MM.1S (cell line): ENCODE measurements around the gene EBF3.

Source experiments
- DNase-seq: peaks from one replicate; pipeline ENCODE4 v3.0.0-alpha.2; 2015
- H2AFZ ChIP-seq: fragments of 300-600 bp; sonication (generic); 2 replicates; pipeline ENCODE4 v1.6.0; 2016; ENCODE audit warnings: antibody characterized with exemption, low read length
- H3F3A ChIP-seq: fragments of 300-600 bp; sonication (generic); 2 replicates; pipeline ENCODE4 v1.6.1; 2016; ENCODE audit warnings: mild to moderate bottlenecking, antibody characterized with exemption, low read length, moderate library complexity, mixed read lengths; ENCODE audit not compliant: insufficient read depth
- H3K27ac ChIP-seq: fragments of 300-600 bp; sonication (generic); 2 replicates; pipeline ENCODE4 v1.5.1; 2016; ENCODE audit warnings: mild to moderate bottlenecking, low read length
- H3K27me3 ChIP-seq: fragments of 300-600 bp; sonication (generic); replicated peaks from 2 replicates; pipeline ENCODE4 v1.6.0; 2016; ENCODE audit warnings: low read length; ENCODE audit not compliant: insufficient read depth
- H3K36me3 ChIP-seq: fragments of 300-600 bp; sonication (generic); replicated peaks from 2 replicates; pipeline ENCODE4 v1.6.1; 2016; ENCODE audit warnings: mild to moderate bottlenecking, low read length, mixed read lengths; ENCODE audit not compliant: insufficient read depth
- H3K4me1 ChIP-seq: fragments of 300-600 bp; sonication (generic); 2 replicates; pipeline ENCODE4 v1.6.1; 2016; ENCODE audit warnings: low read length, mixed read lengths
- H3K4me2 ChIP-seq: fragments of 300-600 bp; sonication (generic); 2 replicates; pipeline ENCODE4 v1.6.0; 2016; ENCODE audit warnings: low read depth, low read length
- H3K4me3 ChIP-seq: fragments of 300-600 bp; sonication (generic); 2 replicates; pipeline ENCODE4 v1.5.1; 2016; ENCODE audit warnings: low read length, mixed read lengths
- H3K79me2 ChIP-seq: fragments of 300-600 bp; sonication (generic); 2 replicates; pipeline ENCODE4 v1.6.1; 2016; ENCODE audit warnings: mixed run types, low read length, mixed read lengths
- H3K9ac ChIP-seq: fragments of 300-600 bp; sonication (generic); 2 replicates; pipeline ENCODE4 v1.6.1; 2016; ENCODE audit warnings: low read length, mixed read lengths
- H3K9me2 ChIP-seq: fragments of 300-600 bp; sonication (generic); replicated peaks from 2 replicates; pipeline ENCODE4 v1.6.1; 2016; ENCODE audit warnings: mild to moderate bottlenecking, low read length, mixed read lengths; ENCODE audit not compliant: insufficient read depth
- H3K9me3 ChIP-seq: fragments of 300-600 bp; sonication (generic); replicated peaks from 2 replicates; pipeline ENCODE4 v1.6.1; 2016; ENCODE audit warnings: mild to moderate bottlenecking, low read length, mixed read lengths; ENCODE audit not compliant: insufficient read depth
- H4K20me1 ChIP-seq: fragments of 300-600 bp; sonication (generic); 2 replicates; pipeline ENCODE4 v1.6.1; 2016; ENCODE audit warnings: mild to moderate bottlenecking, low read length, moderate library complexity, mixed read lengths; ENCODE audit not compliant: insufficient read depth
- CTCF ChIP-seq: fragments of 300-600 bp; sonication (generic); IDR thresholded peaks from 2 replicates; pipeline ENCODE4 v1.5.1; 2016; ENCODE audit warnings: antibody characterized with exemption, low read length, mixed read lengths
- EZH2 ChIP-seq: fragments of 300-600 bp; sonication (generic); optimal IDR thresholded peaks from 2 replicates; pipeline ENCODE3; 2017; ENCODE audit warnings: low read depth, mild to moderate bottlenecking, antibody characterized with exemption, low read length, mixed read lengths
- EZH2phosphoT487 ChIP-seq: fragments of 300-600 bp; sonication (generic); IDR thresholded peaks from 2 replicates; pipeline ENCODE4 v1.6.1; 2018; ENCODE audit warnings: antibody characterized with exemption, low read length

Gene EBF3

GRCh38 chr10:129961157-129961701, 2.8 kb downstream of the EBF3 start:
- Histone ChIP-seq H3F3A (no peaks in the 10 kb centered on the region), H3K27me3 (no peaks in the 10 kb centered on the region), H3K9ac (no peak overlapping the region), H2AFZ (no peak overlapping the region), H3K4me2 (no peak overlapping the region), H3K9me2 (no peaks in the 10 kb centered on the region), H3K4me1 (no peaks in the 10 kb centered on the region), H3K27ac (no peak overlapping the region), H3K4me3 (no peak overlapping the region), H4K20me1 (no peaks in the 10 kb centered on the region), H3K9me3 (no peaks in the 10 kb centered on the region), H3K36me3 (no peaks in the 10 kb centered on the region), H3K79me2 (no peaks in the 10 kb centered on the region)
- TF ChIP-seq CTCF, result no peak
- no peak for TF ChIP-seq EZH2phosphoT487
- no peak for TF ChIP-seq EZH2
- DNase-seq, result no peak

GRCh38 chr10:129960481-129961156, 3.5 kb downstream of the EBF3 start:
- H4K20me1 ChIP-seq, result no peaks in the 10 kb centered on the region
- H3K4me3 ChIP-seq, result no peak overlapping the region
- no peaks in the 10 kb centered on the region for H3K79me2 ChIP-seq
- no peaks in the 10 kb centered on the region for H3K36me3 ChIP-seq
- no peak overlapping the region for H3K9ac ChIP-seq
- no peak overlapping the region for H3K4me2 ChIP-seq
- no peak overlapping the region for H3K27ac ChIP-seq
- no peaks in the 10 kb centered on the region for H3K4me1 ChIP-seq
- no peaks in the 10 kb centered on the region for H3K9me2 ChIP-seq
- DNase-seq, result no peak
- no peak overlapping the region for H2AFZ ChIP-seq
- TF ChIP-seq EZH2phosphoT487 (no peak), EZH2 (no peak), CTCF (no peak)
- no peaks in the 10 kb centered on the region for H3K27me3 ChIP-seq
- H3F3A ChIP-seq, result no peaks in the 10 kb centered on the region
- H3K9me3 ChIP-seq, result no peaks in the 10 kb centered on the region

GRCh38 chr10:129959544-129960480, 4.3 kb downstream of the EBF3 start:
- Histone ChIP-seq H3K9me2 (no peaks in the 10 kb centered on the region), H3K9ac (no peak overlapping the region), H3K27me3 (no peaks in the 10 kb centered on the region), H3K4me3 (no peak overlapping the region), H3K4me1 (no peaks in the 10 kb centered on the region), H3K9me3 (no peaks in the 10 kb centered on the region), H3F3A (no peaks in the 10 kb centered on the region), H4K20me1 (no peaks in the 10 kb centered on the region), H3K27ac (no peak overlapping the region), H2AFZ (no peak overlapping the region), H3K79me2 (no peaks in the 10 kb centered on the region), H3K36me3 (no peaks in the 10 kb centered on the region), H3K4me2 (no peak overlapping the region)
- no peak for DNase-seq
- no peak for TF ChIP-seq CTCF
- TF ChIP-seq EZH2, result no peak
- TF ChIP-seq EZH2phosphoT487, result no peak
